HEK293 (cell line): Measurements from ENCODE around the gene CADM4.

Experiments
- CTCF ChIA-PET: fragments of 350-600 bp; formaldehyde crosslinking; extraction: SDS; loops from one replicate; lab custom pipeline; 2021; ENCODE audit warnings: antibody characterized with exemption; lab: Yijun Ruan, JAX
- POLR2A ChIA-PET: fragments of 300-600 bp; formaldehyde crosslinking; extraction: SDS; loops from one replicate; lab custom pipeline; 2020; ENCODE audit warnings: antibody characterized with exemption, inconsistent platforms; lab: Yijun Ruan, JAX
- H3K27ac ChIP-seq: fragments of 200-500 bp; sonication (Bioruptor generic); 2 replicates; pipeline ENCODE4 v1.5.1; 2014; ENCODE audit warnings: low read depth, low read length, control low read depth, inconsistent platforms; ENCODE audit errors: extremely low read depth
- H3K36me3 ChIP-seq, 2 experiments: fragments of 200-500 bp in 1 of 2; sonication (Bioruptor generic) in 1 of 2; 1 replicate in 1 of 2; 2 replicates in 1 of 2; pipeline ENCODE4 v1.5.1; 2014 to 2017; ENCODE audit warnings: inconsistent platforms in 2 of 2, low read length in 2 of 2; ENCODE audit not compliant: control insufficient read depth in 2 of 2, insufficient read depth in 1 of 2
- H3K4me1 ChIP-seq: fragments of 200-500 bp; sonication (Bioruptor generic); 2 replicates; pipeline ENCODE4 v1.5.1; 2014; ENCODE audit warnings: mild to moderate bottlenecking, low read length, inconsistent platforms; ENCODE audit not compliant: control insufficient read depth, insufficient read depth
- H3K4me3 ChIP-seq: 2 replicates; pipeline ENCODE4 v1.5.1; 2011; ENCODE audit warnings: low read depth, mild to moderate bottlenecking, control low read depth, low read length, moderate library complexity
- H3K9me3 ChIP-seq: fragments of 200-500 bp; sonication (Bioruptor generic); 2 replicates; pipeline ENCODE4 v1.5.1; 2014; ENCODE audit warnings: low read depth, low read length, inconsistent platforms; ENCODE audit not compliant: control insufficient read depth, insufficient read depth
- ATF2 ChIP-seq: fragments of 450-650 bp; formaldehyde crosslinking; IDR thresholded peaks from 2 replicates; pipeline ENCODE4 v1.5.1; 2016; ENCODE audit warnings: missing biosample characterization, missing genetic modification characterization, low read depth
- BCL11A ChIP-seq: fragments of 450-650 bp; formaldehyde crosslinking; IDR thresholded peaks from 2 replicates; pipeline ENCODE4 v1.5.1; 2016; ENCODE audit warnings: low read depth, missing biosample characterization, missing genetic modification characterization
- EGR2 ChIP-seq: fragments of 450-650 bp; formaldehyde crosslinking; IDR thresholded peaks from 2 replicates; pipeline ENCODE4 v1.5.1; 2016; ENCODE audit warnings: low read depth, missing biosample characterization, missing genetic modification characterization
- GLIS1 ChIP-seq: fragments of 450-650 bp; formaldehyde crosslinking; IDR thresholded peaks from 2 replicates; pipeline ENCODE4 v1.5.1; 2016; ENCODE audit warnings: missing biosample characterization, missing genetic modification characterization
- GLIS2 ChIP-seq: fragments of 450-650 bp; formaldehyde crosslinking; IDR thresholded peaks from 2 replicates; pipeline ENCODE4 v1.5.1; 2016; ENCODE audit warnings: missing biosample characterization, missing genetic modification characterization
- IKZF3 ChIP-seq: fragments of 450-650 bp; IDR thresholded peaks from 2 replicates; pipeline ENCODE4 v1.5.0; 2018; ENCODE audit warnings: missing biosample characterization, mild to moderate bottlenecking, missing genetic modification characterization, moderate library complexity
- MYNN ChIP-seq: fragments of 450-650 bp; formaldehyde crosslinking; IDR thresholded peaks from 2 replicates; pipeline ENCODE4 v1.5.1; 2016; ENCODE audit warnings: missing biosample characterization, missing genetic modification characterization, borderline replicate concordance
- OVOL3 ChIP-seq: fragments of 450-650 bp; formaldehyde crosslinking; IDR thresholded peaks from 2 replicates; pipeline ENCODE4 v1.5.1; 2016; ENCODE audit warnings: missing biosample characterization, missing genetic modification characterization
- RBAK ChIP-seq: fragments of 450-650 bp; formaldehyde crosslinking; IDR thresholded peaks from 2 replicates; pipeline ENCODE4 v1.5.1; 2016; ENCODE audit warnings: missing biosample characterization, missing genetic modification characterization
- ZBTB21 ChIP-seq: fragments of 450-650 bp; formaldehyde crosslinking; IDR thresholded peaks from 2 replicates; pipeline ENCODE4 v1.5.1; 2017; ENCODE audit warnings: missing biosample characterization, missing genetic modification characterization
- ZNF133 ChIP-seq: fragments of 450-650 bp; formaldehyde crosslinking; IDR thresholded peaks from 2 replicates; pipeline ENCODE4 v1.5.1; 2016; ENCODE audit warnings: missing biosample characterization, missing genetic modification characterization
- ZNF211 ChIP-seq: fragments of 450-650 bp; formaldehyde crosslinking; IDR thresholded peaks from 2 replicates; pipeline ENCODE4 v1.5.1; 2016; ENCODE audit warnings: low read depth, missing biosample characterization, missing genetic modification characterization
- ZNF280D ChIP-seq: fragments of 450-650 bp; formaldehyde crosslinking; IDR thresholded peaks from 2 replicates; pipeline ENCODE4 v1.5.1; 2016; ENCODE audit warnings: missing biosample characterization, missing genetic modification characterization
- ZNF341 ChIP-seq: fragments of 450-650 bp; formaldehyde crosslinking; IDR thresholded peaks from 2 replicates; pipeline ENCODE4; 2016; ENCODE audit warnings: low read depth, missing biosample characterization, missing genetic modification characterization
- ZNF354C ChIP-seq: fragments of 450-650 bp; formaldehyde crosslinking; IDR thresholded peaks from 2 replicates; pipeline ENCODE4 v1.5.1; 2016; ENCODE audit warnings: missing biosample characterization, missing genetic modification characterization, low read depth, borderline replicate concordance
- ZNF544 ChIP-seq: fragments of 450-650 bp; formaldehyde crosslinking; IDR thresholded peaks from 2 replicates; pipeline ENCODE4 v1.5.0; 2017; ENCODE audit warnings: missing biosample characterization, missing genetic modification characterization
- ZNF571 ChIP-seq: fragments of 450-650 bp; formaldehyde crosslinking; IDR thresholded peaks from 2 replicates; pipeline ENCODE4 v1.5.0; 2017; ENCODE audit warnings: missing biosample characterization, missing genetic modification characterization
- ZNF610 ChIP-seq: fragments of 450-650 bp; formaldehyde crosslinking; IDR thresholded peaks from 2 replicates; pipeline ENCODE4 v1.5.1; 2016; ENCODE audit warnings: missing biosample characterization, missing genetic modification characterization, borderline replicate concordance
- ZNF626 ChIP-seq: fragments of 450-650 bp; sonication (Bioruptor Pico); formaldehyde crosslinking; IDR thresholded peaks from 2 replicates; pipeline ENCODE4 v1.5.1; 2018; ENCODE audit warnings: missing biosample characterization, missing genetic modification characterization, inconsistent platforms
- ZNF658 ChIP-seq: fragments of 450-650 bp; formaldehyde crosslinking; IDR thresholded peaks from 2 replicates; pipeline ENCODE4; 2016; ENCODE audit warnings: missing biosample characterization, missing genetic modification characterization
- ZNF660 ChIP-seq: fragments of 450-650 bp; IDR thresholded peaks from 2 replicates; pipeline ENCODE4 v1.5.1; 2018; ENCODE audit warnings: missing biosample characterization, mild to moderate bottlenecking, missing genetic modification characterization
- ZNF670 ChIP-seq: fragments of 450-650 bp; formaldehyde crosslinking; IDR thresholded peaks from 2 replicates; pipeline ENCODE4 v1.5.1; 2016; ENCODE audit warnings: missing biosample characterization, missing genetic modification characterization, low read depth
- TF ChIP-seq, protein P1 (sequence below): fragments of 450-650 bp; formaldehyde crosslinking; IDR thresholded peaks from 2 replicates; pipeline ENCODE4 v1.5.1; 2016; ENCODE audit warnings: missing biosample characterization, missing genetic modification characterization
- TF ChIP-seq, protein P2 (sequence below): fragments of 450-650 bp; formaldehyde crosslinking; IDR thresholded peaks from 2 replicates; pipeline ENCODE4 v1.5.1; 2016; ENCODE audit warnings: missing biosample characterization, missing genetic modification characterization
- TF ChIP-seq, protein P3 (sequence below): fragments of 450-650 bp; formaldehyde crosslinking; IDR thresholded peaks from 2 replicates; pipeline ENCODE4 v1.5.1; 2016; ENCODE audit warnings: missing biosample characterization, missing genetic modification characterization

Gene CADM4

DNA sequence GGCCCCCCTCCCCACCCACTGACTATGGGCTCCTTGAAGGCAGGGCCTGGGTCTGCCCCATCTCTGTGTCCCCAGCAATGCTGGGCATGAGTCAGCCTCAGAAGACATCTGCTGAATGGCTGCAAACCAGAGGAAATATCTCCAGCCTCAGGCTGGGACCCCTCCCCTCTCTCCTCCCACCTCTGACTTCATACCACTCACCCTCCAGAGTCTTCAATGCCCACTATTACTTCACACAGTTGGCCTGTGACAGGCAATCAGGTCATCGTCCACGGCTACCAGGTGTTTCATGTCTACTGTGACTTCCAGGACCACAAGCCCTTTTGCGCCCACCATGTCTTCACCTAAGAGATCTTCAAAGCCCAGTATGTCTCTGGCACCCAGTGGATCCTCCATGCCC, 27.9 kb downstream of the CADM4 start, which contains the start of gene SRRM5:
Gene SRRM5, plus strand, starts transcription at position 301 of the 400 bp plus-strand sequence. Its CDS starts 34 bp downstream, at position 335.
- Histone ChIP-seq H3K9me3 (no peaks in the 10 kb centered on the region; the same call in 1 of the 2 replicates), H3K27ac (peak within 1 kb of the TSS; percentile 52; the same call in 1 of the 2 replicates), H3K4me1 (peaks cover 21% of the 10 kb centered on the region), H3K4me3 (no peak within 1 kb of the TSS), H3K36me3 (peaks cover 50 to 75% of the 10 kb centered on the region in 2 experiments)
- ChIA-PET POLR2A (no interaction called here), CTCF (interaction anchor here (0.5 to 1.5 kb wide), 4 partner anchors 50 to 165 kb away, joined by 3 to 6 read pairs (median 4); no protein-coding TSS in a partner anchor)
- TF ChIP-seq ZNF658 (no peak), GLIS2 (0 out of 2 replicates have a peak, but pooled peaks have one; percentile 15), ZBTB21 (tag by site-specific recombination) (0 out of 2 replicates have a peak, but pooled peaks have one; percentile 23), ZNF211 (tag by site-specific recombination) (0 out of 2 replicates have a peak, but pooled peaks have one; percentile 13)

- H3K4me1 ChIP-seq: peaks cover 28% of the 10 kb centered on the region
- peaks cover 58 to 84% of the 10 kb centered on the region in 2 experiments for H3K36me3 ChIP-seq
- peak overlapping the region; percentile 52; the same call in 1 of the 2 replicates for H3K27ac ChIP-seq
- CTCF ChIA-PET: interaction anchor here (1.3 kb wide), 1 partner anchor 41 kb away, joined by 3 read pairs; no protein-coding TSS in a partner anchor
- H3K9me3 ChIP-seq: no peaks in the 10 kb centered on the region; the same call in 1 of the 2 replicates
- no peak overlapping the region for H3K4me3 ChIP-seq
- POLR2A ChIA-PET: interaction anchor here (0.5 to 1.3 kb wide), 4 partner anchors 13 to 117 kb away, joined by 3 to 4 read pairs (median 4); no protein-coding TSS in a partner anchor
- TF ChIP-seq MYNN (no peak), GLIS1 (tag by site-specific recombination) (peak; percentile 93), ZNF571 (tag by site-specific recombination) (no peak), ZNF626 (no peak), IKZF3 (tag by site-specific recombination) (peak; percentile 71; the same call in 1 of the 2 replicates), ATF2 (no peak), ZNF544 (tag by site-specific recombination) (no peak), ZNF660 (peak; percentile 86), ZNF341 (tag by site-specific recombination) (peak; percentile 81), OVOL3 (tag by site-specific recombination) (no peak), ZNF133 (tag by site-specific recombination) (no peak), ZNF670 (tag by site-specific recombination) (no peak), BCL11A (no peak), ZNF354C (tag by site-specific recombination) (no peak), RBAK (tag by site-specific recombination) (no peak), ZNF610 (tag by site-specific recombination) (no peak), EGR2 (tag by site-specific recombination) (no peak), ZNF280D (tag by site-specific recombination) (no peak)
- TF ChIP-seq, protein P1, sequence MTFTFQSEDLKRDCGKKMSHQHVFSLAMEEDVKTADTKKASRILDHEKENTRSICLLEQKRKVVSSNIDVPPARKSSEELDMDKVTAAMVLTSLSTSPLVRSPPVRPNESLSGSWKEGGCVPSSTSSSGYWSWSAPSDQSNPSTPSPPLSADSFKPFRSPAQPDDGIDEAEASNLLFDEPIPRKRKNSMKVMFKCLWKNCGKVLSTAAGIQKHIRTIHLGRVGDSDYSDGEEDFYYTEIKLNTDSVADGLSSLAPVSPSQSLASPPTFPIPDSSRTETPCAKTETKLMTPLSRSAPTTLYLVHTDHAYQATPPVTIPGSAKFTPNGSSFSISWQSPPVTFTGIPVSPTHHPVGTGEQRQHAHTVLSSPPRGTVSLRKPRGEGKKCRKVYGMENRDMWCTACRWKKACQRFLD: no peak
- TF ChIP-seq, protein P2, sequence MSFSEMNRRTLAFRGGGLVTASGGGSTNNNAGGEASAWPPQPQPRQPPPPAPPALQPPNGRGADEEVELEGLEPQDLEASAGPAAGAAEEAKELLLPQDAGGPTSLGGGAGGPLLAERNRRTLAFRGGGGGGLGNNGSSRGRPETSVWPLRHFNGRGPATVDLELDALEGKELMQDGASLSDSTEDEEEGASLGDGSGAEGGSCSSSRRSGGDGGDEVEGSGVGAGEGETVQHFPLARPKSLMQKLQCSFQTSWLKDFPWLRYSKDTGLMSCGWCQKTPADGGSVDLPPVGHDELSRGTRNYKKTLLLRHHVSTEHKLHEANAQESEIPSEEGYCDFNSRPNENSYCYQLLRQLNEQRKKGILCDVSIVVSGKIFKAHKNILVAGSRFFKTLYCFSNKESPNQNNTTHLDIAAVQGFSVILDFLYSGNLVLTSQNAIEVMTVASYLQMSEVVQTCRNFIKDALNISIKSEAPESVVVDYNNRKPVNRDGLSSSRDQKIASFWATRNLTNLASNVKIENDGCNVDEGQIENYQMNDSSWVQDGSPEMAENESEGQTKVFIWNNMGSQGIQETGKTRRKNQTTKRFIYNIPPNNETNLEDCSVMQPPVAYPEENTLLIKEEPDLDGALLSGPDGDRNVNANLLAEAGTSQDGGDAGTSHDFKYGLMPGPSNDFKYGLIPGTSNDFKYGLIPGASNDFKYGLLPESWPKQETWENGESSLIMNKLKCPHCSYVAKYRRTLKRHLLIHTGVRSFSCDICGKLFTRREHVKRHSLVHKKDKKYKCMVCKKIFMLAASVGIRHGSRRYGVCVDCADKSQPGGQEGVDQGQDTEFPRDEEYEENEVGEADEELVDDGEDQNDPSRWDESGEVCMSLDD (tag by site-specific recombination): no peak
- TF ChIP-seq, protein P3, sequence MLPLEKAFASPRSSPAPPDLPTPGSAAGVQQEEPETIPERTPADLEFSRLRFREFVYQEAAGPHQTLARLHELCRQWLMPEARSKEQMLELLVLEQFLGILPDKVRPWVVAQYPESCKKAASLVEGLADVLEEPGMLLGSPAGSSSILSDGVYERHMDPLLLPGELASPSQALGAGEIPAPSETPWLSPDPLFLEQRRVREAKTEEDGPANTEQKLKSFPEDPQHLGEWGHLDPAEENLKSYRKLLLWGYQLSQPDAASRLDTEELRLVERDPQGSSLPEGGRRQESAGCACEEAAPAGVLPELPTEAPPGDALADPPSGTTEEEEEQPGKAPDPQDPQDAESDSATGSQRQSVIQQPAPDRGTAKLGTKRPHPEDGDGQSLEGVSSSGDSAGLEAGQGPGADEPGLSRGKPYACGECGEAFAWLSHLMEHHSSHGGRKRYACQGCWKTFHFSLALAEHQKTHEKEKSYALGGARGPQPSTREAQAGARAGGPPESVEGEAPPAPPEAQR (tag by site-specific recombination): no peak
Measured at GRCh38 chr19:43610493-43610892, 29.2 kb downstream of the CADM4 start.
